Gastroesophageal sphincter (tissue), 3 donors: ENCODE measurements around the gene RAB3IL1.

Source experiments
- CTCF ChIP-seq, 4 experiments: fragments of 200-600 bp in 2 of 4; fragments of 450-650 bp in 2 of 4; sonication (generic) in 1 of 4; IDR thresholded peaks; one replicate each; pipeline ENCODE4 v1.5.1; 2017 to 2019; ENCODE audit warnings: antibody characterized with exemption in 4 of 4, mild to moderate bottlenecking in 2 of 4, moderate library complexity in 2 of 4
- EP300 ChIP-seq: sonication (generic); formaldehyde crosslinking; IDR thresholded peaks from one replicate; pipeline ENCODE4 v1.6.1; 2017; ENCODE audit warnings: antibody characterized with exemption, mild to moderate bottlenecking

GRCh38 chr11:61889831-61890230 is 27.5 kb downstream of the RAB3IL1 start:
- TF ChIP-seq CTCF (IDR thresholded peaks at IDR 0.05) = no peak
- TF ChIP-seq EP300 = no peak
